COLO829 (cell line): ENCODE data around the gene SERPINB3.
"Not testable (repeated sequence)": the region's sequence is repeated elsewhere in the genome, so short reads cannot be mapped to it uniquely, and the experiment has no call there.

ENCODE experiments used
- DNase-seq: peaks from one replicate; pipeline ENCODE4 v3.0.0; 2012; ENCODE audit warnings: low spot score

SERPINB3 gene

GRCh38 chr18:63646936-63647335 lies 14.8 kb downstream of the SERPINB3 start:
- no peak for DNase-seq

- not testable (repeated sequence) for DNase-seq
Observed at GRCh38 chr18:63644694-63645093, 17.0 kb downstream of the SERPINB3 start.

GRCh38 chr18:63644142-63644541 lies 17.6 kb downstream of the SERPINB3 start, which contains the start of gene SERPINB4:
Gene SERPINB4, minus strand, starts transcription at chr18:63644256. Its CDS starts 679 bp downstream, at chr18:63643577.
- not testable (repeated sequence) for DNase-seq

GRCh38 chr18:63642668-63643356 lies 18.9 kb downstream of the SERPINB3 start:
- not testable (repeated sequence) for DNase-seq

- DNase-seq: not testable (repeated sequence)
Observed at GRCh38 chr18:63641157-63641680, 20.5 kb downstream of the SERPINB3 start.

GRCh38 chr18:63637703-63638102 lies 24.0 kb downstream of the SERPINB3 start:
- DNase-seq: no peak

GRCh38 chr18:63627819-63628218 lies 33.9 kb downstream of the SERPINB3 start:
- DNase-seq: no peak

GRCh38 chr18:63626431-63626830 lies 35.3 kb downstream of the SERPINB3 start:
- DNase-seq: no peak

GRCh38 chr18:63624863-63625262 lies 36.8 kb downstream of the SERPINB3 start:
- DNase-seq: no peak

GRCh38 chr18:63619661-63620060 lies 42.0 kb downstream of the SERPINB3 start:
- DNase-seq: no peak

GRCh38 chr18:63617915-63618234 lies 43.8 kb downstream of the SERPINB3 start:
- DNase-seq: no peak

- no peak for DNase-seq
Observed at GRCh38 chr18:63617049-63617914, 44.4 kb downstream of the SERPINB3 start.

GRCh38 chr18:63613420-63613819 lies 48.3 kb downstream of the SERPINB3 start:
- no peak for DNase-seq

GRCh38 chr18:63606526-63606925 lies 55.2 kb downstream of the SERPINB3 start:
- no peak for DNase-seq
